HL-60 (cell line): ENCODE data around the gene USH2A.

Experiments used
- DNase-seq, 2 experiments: peaks; one replicate each; pipeline ENCODE4 v3.0.0-alpha.2; 2010 to 2020; ENCODE audit warnings: low read depth in 1 of 2, low spot score in 1 of 2
- H3K27ac ChIP-seq: fragments of 250-450 bp; sonication (Bioruptor Pico); replicated peaks from 2 replicates; pipeline ENCODE4 v1.5.1; 2020; ENCODE audit warnings: mild to moderate bottlenecking, moderate library complexity
- H3K27me3 ChIP-seq: fragments of 250-450 bp; sonication (Bioruptor Pico); 2 replicates; pipeline ENCODE4 v1.5.1; 2021; ENCODE audit warnings: mild to moderate bottlenecking, moderate library complexity; ENCODE audit not compliant: insufficient read depth, poor library complexity, severe bottlenecking
- H3K4me3 ChIP-seq: replicated peaks from 2 replicates; pipeline ENCODE4 v1.5.1; 2011; ENCODE audit warnings: mild to moderate bottlenecking, control low read depth, low read length; ENCODE audit not compliant: insufficient read depth
- GABPA ChIP-seq: IDR thresholded peaks from 2 replicates; pipeline ENCODE4 v1.6.1; 2012; ENCODE audit warnings: low read depth
- POLR2AphosphoS5 ChIP-seq: IDR thresholded peaks from 2 replicates; pipeline ENCODE4 v1.6.1; 2012; ENCODE audit warnings: low read depth
- SPI1 ChIP-seq: IDR thresholded peaks from 2 replicates; pipeline ENCODE4 v1.6.1; 2012; ENCODE audit warnings: low read depth, mild to moderate bottlenecking, borderline replicate concordance
- TF ChIP-seq, protein P1 (sequence below): IDR thresholded peaks from one replicate; pipeline ENCODE4 v1.5.1; 2011; ENCODE audit warnings: low read length, control low read depth, inconsistent platforms; ENCODE audit not compliant: insufficient read depth
- TF ChIP-seq, protein P2 (sequence below): IDR thresholded peaks from 2 replicates; pipeline ENCODE4 v1.6.1; 2012; ENCODE audit warnings: low read depth; ENCODE audit not compliant: insufficient replicate concordance

Gene USH2A

DNA sequence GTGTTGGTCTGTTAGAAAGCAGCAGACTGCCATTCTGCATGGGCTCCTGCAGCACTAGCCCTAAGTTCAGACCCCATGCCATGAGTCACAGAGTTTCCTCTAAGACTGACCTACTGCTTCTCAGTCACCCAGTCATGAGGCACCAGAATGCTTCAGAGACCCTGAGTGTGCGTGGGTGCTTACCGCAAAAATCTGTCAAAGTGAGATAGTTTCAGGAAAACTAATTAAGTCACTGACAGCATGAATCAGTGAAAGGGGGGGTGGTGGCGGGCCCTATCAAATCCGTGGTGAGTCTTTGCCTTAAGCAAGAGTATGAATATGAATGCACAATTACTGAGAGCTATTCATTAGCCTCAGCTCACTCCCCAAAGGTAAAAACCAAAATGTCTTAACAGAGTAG lies 758.0 kb downstream of the USH2A start:
- DNase-seq, result no peak
- no peak overlapping the region for H3K4me3 ChIP-seq
- H3K27me3 ChIP-seq, result no peaks in the 10 kb centered on the region
- TF ChIP-seq POLR2AphosphoS5 (no peak), SPI1 (no peak)
- no peak overlapping the region for H3K27ac ChIP-seq

DNA sequence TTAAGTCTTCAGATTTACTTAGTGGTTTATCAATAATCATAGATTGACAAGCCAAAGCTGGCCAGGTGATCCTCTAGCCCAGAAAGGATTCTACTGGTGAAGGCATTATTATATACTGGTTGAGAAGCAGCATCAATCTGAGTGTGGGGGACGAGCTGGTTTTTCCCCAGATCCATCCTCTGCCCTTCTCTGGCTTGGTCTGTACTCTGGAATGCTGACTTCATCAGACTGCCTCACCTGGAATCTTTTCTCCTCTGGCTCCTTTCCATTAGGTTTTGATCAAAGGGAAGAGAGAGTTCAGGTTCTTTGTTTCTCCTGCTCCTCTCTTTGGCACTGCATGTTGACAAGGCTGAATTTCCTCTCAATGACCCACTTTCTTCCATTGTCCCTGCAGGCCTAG lies 762.2 kb downstream of the USH2A start:
- DNase-seq, result no peak
- TF ChIP-seq GABPA (no peak), POLR2AphosphoS5 (no peak), SPI1 (no peak)
- TF ChIP-seq, protein P1, sequence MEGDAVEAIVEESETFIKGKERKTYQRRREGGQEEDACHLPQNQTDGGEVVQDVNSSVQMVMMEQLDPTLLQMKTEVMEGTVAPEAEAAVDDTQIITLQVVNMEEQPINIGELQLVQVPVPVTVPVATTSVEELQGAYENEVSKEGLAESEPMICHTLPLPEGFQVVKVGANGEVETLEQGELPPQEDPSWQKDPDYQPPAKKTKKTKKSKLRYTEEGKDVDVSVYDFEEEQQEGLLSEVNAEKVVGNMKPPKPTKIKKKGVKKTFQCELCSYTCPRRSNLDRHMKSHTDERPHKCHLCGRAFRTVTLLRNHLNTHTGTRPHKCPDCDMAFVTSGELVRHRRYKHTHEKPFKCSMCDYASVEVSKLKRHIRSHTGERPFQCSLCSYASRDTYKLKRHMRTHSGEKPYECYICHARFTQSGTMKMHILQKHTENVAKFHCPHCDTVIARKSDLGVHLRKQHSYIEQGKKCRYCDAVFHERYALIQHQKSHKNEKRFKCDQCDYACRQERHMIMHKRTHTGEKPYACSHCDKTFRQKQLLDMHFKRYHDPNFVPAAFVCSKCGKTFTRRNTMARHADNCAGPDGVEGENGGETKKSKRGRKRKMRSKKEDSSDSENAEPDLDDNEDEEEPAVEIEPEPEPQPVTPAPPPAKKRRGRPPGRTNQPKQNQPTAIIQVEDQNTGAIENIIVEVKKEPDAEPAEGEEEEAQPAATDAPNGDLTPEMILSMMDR, result no peak
- TF ChIP-seq, protein P2, sequence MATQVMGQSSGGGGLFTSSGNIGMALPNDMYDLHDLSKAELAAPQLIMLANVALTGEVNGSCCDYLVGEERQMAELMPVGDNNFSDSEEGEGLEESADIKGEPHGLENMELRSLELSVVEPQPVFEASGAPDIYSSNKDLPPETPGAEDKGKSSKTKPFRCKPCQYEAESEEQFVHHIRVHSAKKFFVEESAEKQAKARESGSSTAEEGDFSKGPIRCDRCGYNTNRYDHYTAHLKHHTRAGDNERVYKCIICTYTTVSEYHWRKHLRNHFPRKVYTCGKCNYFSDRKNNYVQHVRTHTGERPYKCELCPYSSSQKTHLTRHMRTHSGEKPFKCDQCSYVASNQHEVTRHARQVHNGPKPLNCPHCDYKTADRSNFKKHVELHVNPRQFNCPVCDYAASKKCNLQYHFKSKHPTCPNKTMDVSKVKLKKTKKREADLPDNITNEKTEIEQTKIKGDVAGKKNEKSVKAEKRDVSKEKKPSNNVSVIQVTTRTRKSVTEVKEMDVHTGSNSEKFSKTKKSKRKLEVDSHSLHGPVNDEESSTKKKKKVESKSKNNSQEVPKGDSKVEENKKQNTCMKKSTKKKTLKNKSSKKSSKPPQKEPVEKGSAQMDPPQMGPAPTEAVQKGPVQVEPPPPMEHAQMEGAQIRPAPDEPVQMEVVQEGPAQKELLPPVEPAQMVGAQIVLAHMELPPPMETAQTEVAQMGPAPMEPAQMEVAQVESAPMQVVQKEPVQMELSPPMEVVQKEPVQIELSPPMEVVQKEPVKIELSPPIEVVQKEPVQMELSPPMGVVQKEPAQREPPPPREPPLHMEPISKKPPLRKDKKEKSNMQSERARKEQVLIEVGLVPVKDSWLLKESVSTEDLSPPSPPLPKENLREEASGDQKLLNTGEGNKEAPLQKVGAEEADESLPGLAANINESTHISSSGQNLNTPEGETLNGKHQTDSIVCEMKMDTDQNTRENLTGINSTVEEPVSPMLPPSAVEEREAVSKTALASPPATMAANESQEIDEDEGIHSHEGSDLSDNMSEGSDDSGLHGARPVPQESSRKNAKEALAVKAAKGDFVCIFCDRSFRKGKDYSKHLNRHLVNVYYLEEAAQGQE, result no peak
- Histone ChIP-seq H3K27me3 (no peaks in the 10 kb centered on the region), H3K27ac (no peak overlapping the region), H3K4me3 (no peak overlapping the region)

DNA sequence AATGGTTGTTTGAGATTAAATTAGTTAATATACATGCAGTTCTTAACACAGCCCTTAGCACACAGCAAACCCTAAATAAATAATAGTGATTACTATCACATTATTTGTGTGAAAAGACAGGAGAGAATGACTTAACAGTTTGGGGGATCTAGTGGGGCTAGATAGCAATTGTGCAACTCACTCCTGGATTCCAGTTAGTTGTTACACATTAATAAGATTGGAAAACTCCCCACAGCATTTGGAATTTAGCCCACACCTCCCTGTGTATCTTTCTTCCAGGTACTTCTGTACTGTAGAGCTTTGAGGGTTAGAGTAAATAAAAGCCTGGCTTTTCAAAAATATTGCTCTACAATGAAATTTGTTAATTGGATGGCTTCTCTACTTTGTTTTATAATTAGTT lies 763.0 kb downstream of the USH2A start:
- no peak overlapping the region for H3K4me3 ChIP-seq
- no peak overlapping the region for H3K27ac ChIP-seq
- no peaks in the 10 kb centered on the region for H3K27me3 ChIP-seq
- TF ChIP-seq GABPA (no peak), SPI1 (no peak), POLR2AphosphoS5 (no peak)
- TF ChIP-seq, protein P1, result no peak
- TF ChIP-seq, protein P2, result no peak
- no peak for DNase-seq

DNA sequence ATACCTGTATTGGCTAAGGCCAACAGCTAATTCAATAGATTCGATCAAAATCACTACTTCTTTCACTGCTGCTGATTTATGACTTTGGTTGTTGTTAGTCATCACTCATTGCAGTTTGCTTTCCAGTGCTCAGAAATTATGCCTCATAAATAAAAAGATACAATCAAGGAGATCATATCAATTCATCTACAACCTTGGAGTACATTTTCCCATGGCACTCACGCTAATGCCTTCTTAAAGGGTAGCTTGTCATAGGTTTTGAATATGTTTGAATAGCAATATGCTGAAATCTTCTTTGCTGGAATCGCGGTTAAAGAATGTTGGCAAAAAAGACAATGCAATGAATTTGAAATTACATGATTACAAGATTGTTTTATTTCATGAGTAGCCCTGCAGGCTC lies 766.2 kb downstream of the USH2A start:
- no peak for DNase-seq
- no peak overlapping the region for H3K4me3 ChIP-seq
- TF ChIP-seq, protein P2, result no peak
- no peak for TF ChIP-seq POLR2AphosphoS5
- TF ChIP-seq, protein P1, result no peak
- no peak for TF ChIP-seq SPI1
- TF ChIP-seq GABPA, result no peak

More for the DNA sequence above, 766.2 kb downstream of the USH2A start:
- no peak overlapping the region for H3K27ac ChIP-seq
- H3K27me3 ChIP-seq, result no peaks in the 10 kb centered on the region
